Measurements from ENCODE around the gene ARHGAP42.

GRCh38 chr11:100835854-100836253 is 148.8 kb downstream of the ARHGAP42 start:
- TF ChIP-seq CTCF (IDR thresholded peaks at IDR 0.05) (no peak), POLR2A (IDR thresholded peaks at IDR 0.05) (no peak)

All from ovary (tissue), 3 donors.